ENCODE data around the gene KCNJ16.

Gene KCNJ16

DNA sequence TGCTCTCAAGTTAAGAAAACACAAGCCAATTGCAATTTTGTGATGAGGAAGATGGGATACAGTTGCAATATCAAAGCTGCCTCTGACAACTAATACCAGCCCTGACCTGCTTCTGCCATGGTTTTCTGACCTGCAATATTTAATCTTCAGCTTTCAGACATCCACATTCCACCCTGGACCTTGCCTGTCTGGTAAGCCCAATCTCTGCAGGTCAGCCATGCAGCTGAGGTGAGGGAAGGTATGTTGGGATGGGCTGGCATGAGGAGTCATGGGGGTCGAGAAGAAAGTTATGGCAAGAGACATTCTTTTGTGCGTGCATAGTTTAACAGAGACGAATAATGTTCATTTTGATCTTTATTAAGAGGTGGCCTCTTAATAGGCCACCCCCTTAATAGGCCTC lies 31.5 kb downstream of the KCNJ16 start:
- TF ChIP-seq CTCF (IDR thresholded peaks at IDR 0.05; ENCODE audit: extremely low read depth, missing control alignments): no peak
- DNase-seq (ENCODE audit: low spot score): no peak

DNA sequence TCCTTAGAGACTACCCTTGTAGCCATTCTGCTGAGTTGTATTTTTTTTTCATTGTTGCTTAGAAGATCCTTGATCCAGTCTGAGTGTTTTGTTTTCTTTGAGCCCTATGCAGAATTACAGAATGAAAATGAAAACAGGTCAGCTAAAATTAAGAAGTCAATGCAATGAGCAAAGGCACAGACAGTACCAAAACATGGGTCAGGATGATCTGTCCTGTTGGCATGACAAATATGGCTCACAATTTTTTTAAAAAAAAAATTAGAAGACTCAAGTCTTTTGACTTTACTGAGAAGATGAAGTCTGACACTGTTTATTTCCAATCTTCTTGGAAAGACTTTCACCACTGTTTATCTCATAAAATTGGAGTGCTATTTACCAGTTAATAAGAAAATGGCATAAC lies 32.4 kb downstream of the KCNJ16 start:
- DNase-seq (ENCODE audit: low spot score): no peak
- TF ChIP-seq CTCF (IDR thresholded peaks at IDR 0.05; ENCODE audit: extremely low read depth, missing control alignments): no peak

DNA sequence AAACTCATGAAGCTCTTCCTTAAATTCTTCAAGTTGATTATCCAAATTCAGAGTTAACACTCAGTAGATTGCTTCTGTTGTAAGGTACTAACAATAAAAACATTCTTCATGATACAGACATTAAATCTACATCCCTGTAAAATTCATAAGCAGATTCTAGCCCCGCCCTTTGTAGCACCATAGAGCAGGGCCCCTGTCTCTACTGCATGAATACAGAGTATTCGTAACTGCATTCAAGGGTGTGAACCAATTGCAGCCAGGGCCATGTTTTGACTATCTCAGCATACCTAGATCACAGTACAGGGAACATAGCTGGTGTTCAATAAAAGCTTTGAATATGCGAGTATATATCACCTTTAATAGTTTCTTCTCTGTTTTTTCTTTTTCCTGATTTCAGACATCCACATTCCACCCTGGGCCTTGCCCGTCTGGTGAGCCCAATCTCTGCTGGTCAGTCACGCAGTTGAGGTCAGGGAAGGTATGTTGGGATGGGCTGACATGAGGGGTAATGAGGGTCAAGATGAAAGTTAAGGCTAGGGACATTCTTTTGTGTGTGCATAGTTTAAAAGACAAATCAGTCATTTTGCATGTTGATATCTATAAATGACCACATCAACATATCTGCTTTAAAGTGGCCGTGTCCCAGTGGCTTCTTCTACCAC lies 33.0 kb downstream of the KCNJ16 start:
- DNase-seq (ENCODE audit: low spot score): no peak
- TF ChIP-seq CTCF (IDR thresholded peaks at IDR 0.05; ENCODE audit: extremely low read depth, missing control alignments): no peak

GRCh38 chr17:70109497-70109896 lies 34.5 kb downstream of the KCNJ16 start:
- TF ChIP-seq CTCF (IDR thresholded peaks at IDR 0.05; ENCODE audit: extremely low read depth, missing control alignments): no peak
- DNase-seq (ENCODE audit: low spot score): no peak

DNA sequence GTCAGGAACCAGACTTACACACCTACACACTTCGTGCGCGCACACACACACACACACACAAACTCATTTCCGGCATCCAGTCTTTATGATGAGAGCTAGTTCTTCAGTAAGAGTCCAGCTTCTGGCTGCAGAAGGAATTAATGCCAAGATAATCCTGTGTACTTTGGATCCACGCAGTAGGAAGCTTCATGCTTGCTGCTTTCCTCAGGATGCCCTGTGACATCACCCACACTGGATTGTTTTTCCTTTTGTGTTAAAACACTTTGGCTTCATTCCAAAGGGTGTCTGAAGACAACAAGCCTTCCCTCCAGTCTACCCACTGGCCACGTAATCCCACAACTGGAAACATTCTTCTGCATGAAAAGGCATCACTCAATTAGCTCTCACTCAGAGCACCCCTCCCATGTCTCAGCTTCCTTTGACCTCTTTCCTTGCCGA lies 35.4 kb downstream of the KCNJ16 start:
- TF ChIP-seq CTCF (IDR thresholded peaks at IDR 0.05; ENCODE audit: extremely low read depth, missing control alignments): no peak
- DNase-seq (ENCODE audit: low spot score): no peak

DNA sequence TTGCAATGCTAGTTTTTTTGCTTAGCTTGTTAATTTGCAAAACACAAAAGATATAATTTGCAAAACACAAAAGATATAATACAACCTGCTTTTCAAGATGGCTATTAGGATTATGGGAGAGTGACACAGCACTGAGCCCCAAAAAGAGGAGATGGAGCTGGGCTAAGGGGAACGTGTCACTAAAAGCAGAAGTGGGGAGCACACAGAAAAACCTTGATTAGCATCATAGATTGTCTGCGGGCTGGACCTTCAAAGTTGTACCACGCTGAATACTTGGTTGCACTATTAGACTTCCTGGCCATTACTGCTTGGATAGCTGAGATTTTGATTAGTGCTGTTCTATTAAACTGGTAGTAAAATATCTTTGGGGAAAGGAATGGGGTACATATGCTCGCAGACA lies 36.2 kb downstream of the KCNJ16 start:
- no peak for TF ChIP-seq CTCF (IDR thresholded peaks at IDR 0.05; ENCODE audit: extremely low read depth, missing control alignments)
- DNase-seq (ENCODE audit: low spot score): no peak

DNA sequence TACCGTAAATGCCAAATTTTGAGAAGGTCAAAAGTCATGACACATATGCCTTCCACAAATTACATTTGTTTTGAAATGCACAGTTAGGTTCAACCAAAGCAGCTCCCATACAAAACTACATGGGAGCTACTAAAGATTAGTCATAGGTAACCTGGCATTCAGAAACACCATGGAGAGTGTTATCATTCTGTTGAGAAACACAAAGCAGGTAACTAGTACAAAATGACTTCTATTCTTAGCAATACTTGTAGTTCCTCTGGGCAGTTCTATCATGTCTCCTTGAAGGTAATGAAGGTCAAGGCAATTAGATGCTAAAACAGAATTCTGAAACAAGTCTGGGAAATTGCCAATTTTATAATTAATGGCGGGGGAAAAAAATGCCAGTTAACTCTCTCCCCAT lies 39.4 kb downstream of the KCNJ16 start:
- no peak for TF ChIP-seq CTCF (IDR thresholded peaks at IDR 0.05; ENCODE audit: extremely low read depth, missing control alignments)
- DNase-seq (ENCODE audit: low spot score): no peak
